Tibial nerve (tissue), 4 donors: ENCODE measurements around the gene HAGHL. TPM values are rescaled to one million over a fixed set of nuclear protein-coding genes. Genes with fewer than 3 reads are reported as not detected.

Experiments used
- DNase-seq, 2 donors: peaks; one replicate each; pipeline ENCODE4 v3.0.0-alpha.2; 2019; ENCODE audit warnings: low spot score in 2 of 2
- H3K27ac ChIP-seq, 4 donors: fragments of 200-600 bp; sonication (generic) in 3 of 4; one replicate each; pipeline ENCODE4 v1.5.1; 2017 to 2019; ENCODE audit warnings: mild to moderate bottlenecking in 1 of 4
- H3K27me3 ChIP-seq, 2 donors: fragments of 200-600 bp; sonication (generic) in 1 of 2; one replicate each; pipeline versions ENCODE4 v1.5.1 to v1.6.0; 2017 to 2019
- H3K36me3 ChIP-seq, 3 donors: fragments of 200-600 bp; sonication (generic); one replicate each; pipeline ENCODE4 v1.5.1; 2018 to 2019
- H3K4me1 ChIP-seq, 4 donors: fragments of 200-600 bp; sonication (generic) in 3 of 4; one replicate each; pipeline ENCODE4 v1.5.1; 2017 to 2019
- H3K4me3 ChIP-seq, 4 donors: fragments of 200-600 bp; sonication (generic) in 3 of 4; one replicate each; pipeline ENCODE4 v1.5.1; 2017 to 2019; ENCODE audit warnings: mild to moderate bottlenecking in 1 of 4, moderate library complexity in 1 of 4
- H3K9me3 ChIP-seq, 4 donors: fragments of 200-600 bp; sonication (generic) in 3 of 4; one replicate each; pipeline ENCODE4 v1.5.1; 2017 to 2019
- EP300 ChIP-seq, 2 donors: sonication (generic); formaldehyde crosslinking; IDR thresholded peaks; one replicate each; pipeline ENCODE4 v1.6.1; 2017; ENCODE audit warnings: antibody characterized with exemption in 2 of 2, mild to moderate bottlenecking in 1 of 2
- POLR2A ChIP-seq, 2 donors: fragments of 450-650 bp; IDR thresholded peaks; one replicate each; pipeline ENCODE4 v1.6.1; 2017; ENCODE audit warnings: antibody characterized with exemption in 2 of 2, mild to moderate bottlenecking in 2 of 2, moderate library complexity in 2 of 2
- WGBS, 2 donors: methylation state at CpG; one replicate each; pipeline ENCODE4 v1.1.5; 2018; 5-methylcytosine and 5-hydroxymethylcytosine counted together
- total RNA-seq, 4 donors: library from RNA; depleted of rRNA; stranded (reverse); fragments of >200 nt; gene quantifications; one replicate each; pipeline ENCODE4 v1.1.0, GENCODE V29; 2016
- TF ChIP-seq, protein P1 (sequence below), 5 experiments: fragments of 200-600 bp in 3 of 5; fragments of 450-650 bp in 2 of 5; sonication (generic) in 3 of 5; IDR thresholded peaks; one replicate each; pipeline ENCODE4 v1.5.1; 2016 to 2019; ENCODE audit warnings: antibody characterized with exemption in 5 of 5, mild to moderate bottlenecking in 3 of 5, moderate library complexity in 2 of 5

HAGHL gene
- total RNA-seq, 4 donors from 2014 or later: 3.5 to 18.0 (median 6.3) TPM

DNA sequence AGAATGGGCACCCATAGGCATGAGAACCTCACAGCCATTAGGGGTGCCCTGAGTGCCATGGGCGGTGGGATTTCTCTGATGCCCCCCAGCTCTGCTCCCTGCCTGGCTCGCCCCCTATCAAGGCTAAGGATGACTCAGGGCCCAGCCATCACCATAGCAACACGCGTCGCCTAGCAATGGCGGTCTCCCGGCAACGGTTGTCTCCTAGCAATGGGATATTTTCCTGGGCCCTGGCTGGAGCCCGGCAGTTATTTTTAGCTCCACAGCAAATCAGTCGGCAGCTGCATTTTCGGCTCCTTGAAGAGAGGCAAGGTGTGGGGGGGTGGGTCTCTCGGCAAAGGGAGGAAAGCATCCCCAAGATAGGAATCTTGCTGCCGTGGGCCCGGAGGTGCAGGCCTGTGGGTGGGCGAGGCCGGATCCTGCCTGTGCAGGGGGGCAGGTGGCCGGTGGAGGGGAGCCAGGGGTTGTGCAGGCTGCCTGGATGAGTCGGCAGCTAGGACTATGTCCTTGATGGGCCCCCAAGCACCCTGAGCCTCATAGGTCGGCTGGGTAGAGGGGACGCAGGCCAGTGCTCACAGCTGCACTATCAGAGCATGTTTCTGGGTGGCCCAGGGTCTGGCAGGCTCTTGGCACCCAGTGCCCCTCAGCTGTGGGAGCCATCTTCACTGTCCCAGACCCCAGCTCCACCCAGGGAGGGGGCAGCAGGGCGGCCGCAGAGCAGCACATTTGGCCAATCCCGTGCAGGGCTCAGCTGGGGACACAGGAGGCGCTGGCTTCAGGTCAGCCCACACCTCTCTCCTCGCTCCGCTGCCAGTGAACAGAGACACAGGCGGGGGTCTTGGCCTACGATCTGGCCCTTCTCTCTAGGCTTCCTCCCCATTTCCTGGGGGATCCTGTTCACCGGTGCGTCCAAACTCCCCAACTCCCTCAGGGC, 17.1 kb upstream of the HAGHL start:
- DNase-seq: no peak
- no peaks in the 10 kb centered on the region for H3K36me3 ChIP-seq
- TF ChIP-seq EP300 (IDR thresholded peaks at IDR 0.05) (no peak), POLR2A (IDR thresholded peaks at IDR 0.05) (no peak)
- TF ChIP-seq, protein P1, sequence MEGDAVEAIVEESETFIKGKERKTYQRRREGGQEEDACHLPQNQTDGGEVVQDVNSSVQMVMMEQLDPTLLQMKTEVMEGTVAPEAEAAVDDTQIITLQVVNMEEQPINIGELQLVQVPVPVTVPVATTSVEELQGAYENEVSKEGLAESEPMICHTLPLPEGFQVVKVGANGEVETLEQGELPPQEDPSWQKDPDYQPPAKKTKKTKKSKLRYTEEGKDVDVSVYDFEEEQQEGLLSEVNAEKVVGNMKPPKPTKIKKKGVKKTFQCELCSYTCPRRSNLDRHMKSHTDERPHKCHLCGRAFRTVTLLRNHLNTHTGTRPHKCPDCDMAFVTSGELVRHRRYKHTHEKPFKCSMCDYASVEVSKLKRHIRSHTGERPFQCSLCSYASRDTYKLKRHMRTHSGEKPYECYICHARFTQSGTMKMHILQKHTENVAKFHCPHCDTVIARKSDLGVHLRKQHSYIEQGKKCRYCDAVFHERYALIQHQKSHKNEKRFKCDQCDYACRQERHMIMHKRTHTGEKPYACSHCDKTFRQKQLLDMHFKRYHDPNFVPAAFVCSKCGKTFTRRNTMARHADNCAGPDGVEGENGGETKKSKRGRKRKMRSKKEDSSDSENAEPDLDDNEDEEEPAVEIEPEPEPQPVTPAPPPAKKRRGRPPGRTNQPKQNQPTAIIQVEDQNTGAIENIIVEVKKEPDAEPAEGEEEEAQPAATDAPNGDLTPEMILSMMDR (IDR thresholded peaks at IDR 0.05): no peak
- H3K4me1 ChIP-seq: peaks cover 0 to 54% (median 13%) of the 10 kb centered on the region in 4 donors
- no peaks in the 10 kb centered on the region for H3K9me3 ChIP-seq
- 17 to 20% methylated on average over 19 to 29 of the region's 30 CpGs for WGBS, 2 donors
- H3K27ac ChIP-seq: no peak overlapping the region
- H3K4me3 ChIP-seq: no peak overlapping the region
- peaks cover 2 to 61% of the 10 kb centered on the region in 2 donors for H3K27me3 ChIP-seq

DNA sequence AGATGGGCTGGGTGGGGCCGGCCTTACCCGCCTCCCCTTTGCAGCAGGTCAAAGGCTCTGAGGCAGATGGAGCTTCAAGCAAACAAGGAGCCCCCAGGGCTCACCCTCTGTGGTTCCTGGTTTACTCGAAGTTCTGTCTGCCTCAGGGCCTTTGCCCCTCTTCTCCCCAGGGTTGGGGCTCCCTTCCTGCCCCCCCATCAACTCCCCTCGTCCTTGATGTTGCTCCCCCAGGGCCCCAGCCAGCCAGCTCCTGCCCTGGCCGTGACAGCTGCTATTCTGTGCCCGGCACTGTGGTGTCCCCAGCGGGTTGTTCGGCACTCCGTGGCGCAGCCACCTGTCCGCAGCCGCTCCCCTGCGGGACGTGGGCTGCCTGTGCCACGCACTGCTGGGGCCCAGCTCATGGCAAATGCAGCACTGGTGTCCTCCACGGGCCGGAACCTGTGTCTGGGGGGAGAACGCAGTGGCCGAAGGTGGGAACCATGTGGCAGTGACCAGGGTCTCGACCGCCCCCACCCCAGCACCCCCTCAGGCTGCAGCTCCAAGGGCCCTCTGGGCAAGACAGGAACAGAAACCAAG, 16.3 kb upstream of the HAGHL start:
- Histone ChIP-seq H3K36me3 (no peaks in the 10 kb centered on the region), H3K27me3 (peaks cover 2 to 57% of the 10 kb centered on the region in 2 donors), H3K4me3 (no peak overlapping the region), H3K9me3 (no peaks in the 10 kb centered on the region), H3K27ac (no peak overlapping the region), H3K4me1 (peaks cover 0 to 50% (median 13%) of the 10 kb centered on the region in 4 donors)
- 58 to 59% methylated on average over 11 to 15 of the region's 21 CpGs for WGBS, 2 donors
- TF ChIP-seq, protein P1 (IDR thresholded peaks at IDR 0.05): no peak
- TF ChIP-seq POLR2A (IDR thresholded peaks at IDR 0.05) (no peak), EP300 (IDR thresholded peaks at IDR 0.05) (no peak)
- no peak for DNase-seq

DNA sequence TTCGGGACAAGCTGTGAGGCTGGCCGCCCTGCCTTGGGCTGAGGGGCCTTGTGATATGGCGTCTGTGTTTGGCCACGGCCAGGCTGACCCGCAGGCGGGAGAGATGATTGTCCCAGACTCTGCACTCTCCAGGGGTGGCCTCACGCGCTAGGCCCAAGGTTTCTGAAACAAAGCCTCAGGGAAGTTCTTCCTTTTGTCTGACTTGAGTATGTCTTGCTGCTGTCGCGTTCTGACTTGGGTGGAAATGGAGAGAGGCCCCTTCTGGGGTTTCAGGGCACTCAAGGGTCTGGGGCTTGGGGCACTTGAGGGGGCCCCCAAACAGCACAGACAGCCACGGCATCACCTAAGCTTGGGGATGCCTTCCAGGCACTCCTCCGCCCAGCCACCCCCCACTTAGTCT, 15.8 kb upstream of the HAGHL start:
- DNase-seq: no peak
- TF ChIP-seq, protein P1 (IDR thresholded peaks at IDR 0.05): no peak
- TF ChIP-seq EP300 (IDR thresholded peaks at IDR 0.05): no peak
- Histone ChIP-seq H3K27ac (no peak overlapping the region), H3K36me3 (no peaks in the 10 kb centered on the region), H3K27me3 (peaks cover 2 to 55% of the 10 kb centered on the region in 2 donors), H3K4me1 (peaks cover 0 to 52% (median 16%) of the 10 kb centered on the region in 4 donors), H3K9me3 (no peaks in the 10 kb centered on the region), H3K4me3 (no peak overlapping the region)
- 73% methylated on average over 12 of the region's 12 CpGs for WGBS, 2 donors

DNA sequence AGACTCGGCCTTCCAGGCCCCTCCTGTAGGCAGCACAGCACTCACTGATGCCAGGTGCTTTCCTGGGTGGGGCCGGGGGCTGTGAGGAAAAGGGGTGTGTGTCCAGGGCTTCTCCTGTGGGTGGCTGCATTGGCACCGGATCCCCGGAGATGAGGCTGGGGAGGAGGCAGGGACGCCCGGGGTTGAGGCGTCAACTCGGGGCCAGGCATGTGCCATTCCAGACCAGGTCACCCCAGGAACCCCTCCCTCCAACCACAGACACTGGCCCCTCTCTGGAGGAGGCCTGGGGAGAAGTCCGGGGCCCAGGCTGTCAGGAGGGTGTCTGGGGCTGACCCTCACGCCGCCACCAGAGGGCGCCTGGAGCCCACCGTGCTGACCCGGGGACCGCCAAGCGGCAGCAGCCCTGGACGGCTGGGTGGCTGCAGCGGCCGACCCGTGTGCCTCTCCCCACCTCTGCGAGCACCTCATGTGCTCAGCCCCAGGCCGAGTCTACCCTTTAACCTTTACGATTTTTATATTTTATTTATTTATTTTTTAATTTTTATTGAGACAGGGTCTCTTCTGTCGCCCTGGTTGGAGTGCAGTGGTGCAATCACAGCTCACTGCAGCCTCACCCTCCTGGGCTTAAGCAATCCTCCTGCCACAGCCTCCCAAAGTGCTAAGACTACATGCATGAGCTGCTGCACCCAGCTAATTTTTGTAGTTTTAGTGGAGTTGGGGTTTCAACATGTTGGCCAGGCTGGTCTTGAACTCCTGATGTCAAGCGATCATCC, 15.2 kb upstream of the HAGHL start:
- no peak overlapping the region for H3K27ac ChIP-seq
- 12 to 14% methylated on average over 24 to 25 of the region's 25 CpGs for WGBS, 2 donors
- peaks cover 0 to 52% (median 19%) of the 10 kb centered on the region in 4 donors for H3K4me1 ChIP-seq
- H3K36me3 ChIP-seq: no peaks in the 10 kb centered on the region
- no peak for TF ChIP-seq POLR2A (IDR thresholded peaks at IDR 0.05)
- TF ChIP-seq, protein P1 (IDR thresholded peaks at IDR 0.05): peak; percentile 90 to 95 (median 94)
- H3K9me3 ChIP-seq: no peaks in the 10 kb centered on the region
- H3K4me3 ChIP-seq: no peak overlapping the region
- H3K27me3 ChIP-seq: peaks cover 2 to 48% of the 10 kb centered on the region in 2 donors
- peak in 1 of 2 donors; percentile 55 for DNase-seq
